ENCODE data around the gene SPAG6. TPM values are rescaled to one million over a fixed set of nuclear protein-coding genes. Genes with fewer than 3 reads are reported as not detected.

SPAG6 gene
- total and polyA plus RNA-seq, 4 donors: 0.36 TPM; not detected in 3

DNA sequence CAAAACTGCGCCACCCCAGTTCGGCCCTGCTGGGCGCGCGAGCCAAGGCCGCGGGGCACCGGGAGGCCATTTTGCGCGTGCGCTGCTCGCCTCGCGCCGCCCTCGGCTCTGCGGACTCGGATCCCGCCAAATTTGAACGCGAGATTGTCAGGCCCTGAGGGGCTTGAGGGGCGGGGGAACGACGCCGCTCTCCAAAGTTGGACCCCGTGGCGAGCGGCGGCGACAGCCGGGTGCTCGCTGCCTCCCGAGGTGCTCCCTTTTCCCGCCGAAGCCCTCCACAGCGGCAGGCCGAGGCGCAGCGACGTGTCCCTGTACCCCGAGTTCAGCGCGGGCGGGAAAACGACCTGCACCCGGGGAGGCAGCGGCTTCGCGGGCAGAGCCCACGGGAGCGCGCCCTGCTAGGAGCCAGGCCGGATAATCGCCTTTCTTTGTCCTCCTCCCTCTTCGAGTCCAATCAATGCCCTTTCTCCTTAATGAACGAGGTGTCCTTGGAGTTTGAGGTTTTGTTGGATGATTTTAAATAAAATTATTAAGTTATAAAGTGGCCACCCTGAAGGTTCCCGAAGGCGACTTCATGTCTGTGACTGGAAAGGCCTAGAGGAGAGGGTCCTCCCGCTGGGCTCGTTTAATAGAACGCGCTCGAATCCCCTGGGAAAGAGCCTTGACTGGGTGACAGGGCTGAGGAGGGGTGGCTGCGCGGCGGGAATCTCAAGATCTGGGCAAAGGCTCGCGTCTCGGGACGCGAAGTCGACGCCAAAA, 10.7 kb upstream of the SPAG6 start:
- 10 to 11% methylated on average over 73 of the region's 73 CpGs for WGBS, 2 donors
- Histone ChIP-seq H3K4me3 (ENCODE audit: low read length in 2 of 2) (peak overlapping the region; percentile 27 to 49), H3K4me1 (ENCODE audit: control insufficient read depth in 1 of 2, insufficient read depth in 2 of 2, low read length in 2 of 2) (no peaks in the 10 kb centered on the region), H3K27me3 (ENCODE audit: control insufficient read depth in 1 of 2, insufficient read depth in 2 of 2, low read length in 1 of 2) (no peaks in the 10 kb centered on the region), H3K27ac (ENCODE audit: low read depth in 1 of 2, low read length in 2 of 2) (no peak overlapping the region), H3K36me3 (ENCODE audit: control insufficient read depth in 1 of 2, insufficient read depth in 2 of 2, low read length in 1 of 2) (no peaks in the 10 kb centered on the region), H3K9me3 (ENCODE audit: control insufficient read depth, low read length) (no peaks in the 10 kb centered on the region)
- intact Hi-C loops (cut with DNase I): no loop called here
- ATAC-seq (ENCODE audit: low FRiP score) (peak; percentile 27), DNase-seq (peak; percentile 46 to 79)

DNA sequence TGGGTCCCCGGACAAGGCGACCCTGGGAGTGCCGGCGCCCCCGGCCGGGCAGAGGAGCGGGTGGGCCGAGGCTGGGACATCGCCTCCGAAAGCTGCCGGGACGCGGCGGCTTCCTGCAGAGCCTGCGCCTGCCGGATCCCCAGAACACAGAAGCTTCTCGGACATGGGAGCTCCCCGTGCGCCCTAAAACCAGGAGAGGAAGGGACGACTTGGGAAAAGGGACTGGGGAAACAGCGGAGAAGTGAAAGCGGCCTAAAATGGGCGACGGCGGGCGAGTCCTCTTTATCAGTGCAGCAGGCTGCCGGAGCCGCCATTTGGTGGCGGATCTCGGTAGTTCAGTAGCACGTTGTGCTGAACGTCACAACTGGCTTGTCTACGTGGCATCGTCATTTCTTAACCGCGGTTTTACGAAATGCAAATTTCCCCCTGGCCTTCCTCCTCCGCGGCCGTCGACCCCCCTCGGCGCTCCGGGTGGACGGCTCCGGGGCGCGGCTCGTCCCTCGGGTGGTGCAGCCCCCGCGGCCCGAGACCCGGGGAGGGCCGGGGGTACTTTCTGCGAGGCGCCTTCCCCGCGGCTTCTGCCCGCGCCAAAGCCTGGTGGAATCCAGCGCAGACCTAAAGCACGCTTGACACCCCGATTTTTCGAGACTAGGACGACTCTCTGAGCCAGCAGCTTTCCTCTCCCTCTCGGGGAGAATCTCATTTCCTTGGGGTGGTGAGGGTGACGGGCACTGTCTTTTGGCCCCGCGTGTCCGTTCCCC, 9.9 kb upstream of the SPAG6 start:
- DNase-seq: peak; percentile 71 to 81
- 3% methylated on average over 70 to 71 of the region's 71 CpGs for WGBS, 2 donors
- Histone ChIP-seq H3K27me3 (ENCODE audit: control insufficient read depth in 1 of 2, insufficient read depth in 2 of 2, low read length in 1 of 2) (no peaks in the 10 kb centered on the region), H3K4me3 (ENCODE audit: low read length in 2 of 2) (peak overlapping the region; percentile 27 to 49), H3K4me1 (ENCODE audit: control insufficient read depth in 1 of 2, insufficient read depth in 2 of 2, low read length in 2 of 2) (no peaks in the 10 kb centered on the region), H3K36me3 (ENCODE audit: control insufficient read depth in 1 of 2, insufficient read depth in 2 of 2, low read length in 1 of 2) (no peaks in the 10 kb centered on the region), H3K27ac (ENCODE audit: low read depth in 1 of 2, low read length in 2 of 2) (no peak overlapping the region), H3K9me3 (ENCODE audit: control insufficient read depth, low read length) (no peaks in the 10 kb centered on the region)
- ATAC-seq (ENCODE audit: low FRiP score): peak; percentile 65
- intact Hi-C loops (cut with DNase I): no loop called here

DNA sequence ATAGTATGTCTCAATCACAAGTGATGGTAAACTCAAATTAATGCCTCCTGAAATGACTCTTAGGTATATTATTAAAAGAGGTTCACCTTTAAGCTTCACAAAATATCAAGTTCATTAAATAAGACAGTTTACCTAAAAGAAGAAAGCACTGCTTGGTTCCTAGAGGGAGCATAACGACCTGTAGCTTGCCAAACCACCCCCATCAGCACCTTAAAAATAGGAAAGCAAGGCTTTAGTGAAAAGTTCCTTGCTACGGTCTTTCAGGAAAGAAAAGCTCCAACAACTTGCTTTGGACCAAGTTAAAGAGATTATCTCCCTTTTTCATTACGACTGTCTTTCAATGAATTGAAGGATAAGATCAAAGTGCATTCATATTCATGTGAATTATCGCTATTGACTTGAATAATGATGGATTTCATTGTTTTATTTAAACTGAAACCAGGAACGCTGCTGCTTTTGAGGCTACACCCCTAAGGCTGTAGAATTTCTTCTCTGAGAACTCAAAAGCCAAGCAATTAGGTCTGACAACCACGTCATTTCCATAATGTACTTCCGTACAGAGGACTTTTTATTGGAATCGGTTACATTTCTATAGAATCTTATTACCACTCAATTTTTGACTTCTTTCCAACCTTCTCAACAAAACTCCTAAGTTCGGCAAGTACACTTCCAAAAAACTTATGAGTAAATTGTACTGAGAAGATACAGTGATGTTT, 7.0 kb upstream of the SPAG6 start:
- intact Hi-C loops (cut with DNase I): no loop called here
- Histone ChIP-seq H3K9me3 (ENCODE audit: control insufficient read depth, low read length) (no peaks in the 10 kb centered on the region), H3K4me1 (ENCODE audit: control insufficient read depth in 1 of 2, insufficient read depth in 2 of 2, low read length in 2 of 2) (no peaks in the 10 kb centered on the region), H3K27ac (ENCODE audit: low read depth in 1 of 2, low read length in 2 of 2) (no peak overlapping the region), H3K27me3 (ENCODE audit: control insufficient read depth in 1 of 2, insufficient read depth in 2 of 2, low read length in 1 of 2) (no peaks in the 10 kb centered on the region), H3K4me3 (ENCODE audit: low read length in 2 of 2) (no peak overlapping the region), H3K36me3 (ENCODE audit: control insufficient read depth in 1 of 2, insufficient read depth in 2 of 2, low read length in 1 of 2) (no peaks in the 10 kb centered on the region)
- ATAC-seq (ENCODE audit: low FRiP score) (no peak), DNase-seq (no peak)
- 30 to 35% methylated on average over 9 of the region's 9 CpGs for WGBS, 2 donors

DNA sequence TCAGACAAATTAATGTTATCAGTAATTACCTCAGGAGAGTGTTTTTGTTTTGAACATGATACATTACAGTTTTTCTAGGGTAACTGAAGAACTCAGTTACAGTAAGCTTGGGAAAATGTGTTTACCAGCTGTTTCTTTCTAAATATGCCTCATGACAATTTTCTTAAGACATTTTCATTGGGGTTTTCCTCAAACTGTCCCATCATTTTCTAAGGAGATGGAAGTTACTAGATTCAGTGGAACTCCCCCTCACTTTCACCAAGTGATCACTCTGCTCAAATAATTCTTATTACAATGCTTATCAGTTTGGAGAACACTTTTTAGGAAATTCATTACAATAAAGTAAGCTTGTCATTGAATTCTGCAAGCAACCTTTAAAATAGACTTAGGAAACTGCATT, 6.4 kb upstream of the SPAG6 start:
- no peaks in the 10 kb centered on the region for H3K36me3 ChIP-seq (ENCODE audit: control insufficient read depth in 1 of 2, insufficient read depth in 2 of 2, low read length in 1 of 2)
- no peak overlapping the region for H3K27ac ChIP-seq (ENCODE audit: low read depth in 1 of 2, low read length in 2 of 2)
- no peaks in the 10 kb centered on the region for H3K27me3 ChIP-seq (ENCODE audit: control insufficient read depth in 1 of 2, insufficient read depth in 2 of 2, low read length in 1 of 2)
- H3K4me1 ChIP-seq (ENCODE audit: control insufficient read depth in 1 of 2, insufficient read depth in 2 of 2, low read length in 2 of 2): no peaks in the 10 kb centered on the region
- no peak for ATAC-seq (ENCODE audit: low FRiP score)
- no peak for DNase-seq
- intact Hi-C loops (cut with DNase I): no loop called here
- no peaks in the 10 kb centered on the region for H3K9me3 ChIP-seq (ENCODE audit: control insufficient read depth, low read length)
- no peak overlapping the region for H3K4me3 ChIP-seq (ENCODE audit: low read length in 2 of 2)

DNA sequence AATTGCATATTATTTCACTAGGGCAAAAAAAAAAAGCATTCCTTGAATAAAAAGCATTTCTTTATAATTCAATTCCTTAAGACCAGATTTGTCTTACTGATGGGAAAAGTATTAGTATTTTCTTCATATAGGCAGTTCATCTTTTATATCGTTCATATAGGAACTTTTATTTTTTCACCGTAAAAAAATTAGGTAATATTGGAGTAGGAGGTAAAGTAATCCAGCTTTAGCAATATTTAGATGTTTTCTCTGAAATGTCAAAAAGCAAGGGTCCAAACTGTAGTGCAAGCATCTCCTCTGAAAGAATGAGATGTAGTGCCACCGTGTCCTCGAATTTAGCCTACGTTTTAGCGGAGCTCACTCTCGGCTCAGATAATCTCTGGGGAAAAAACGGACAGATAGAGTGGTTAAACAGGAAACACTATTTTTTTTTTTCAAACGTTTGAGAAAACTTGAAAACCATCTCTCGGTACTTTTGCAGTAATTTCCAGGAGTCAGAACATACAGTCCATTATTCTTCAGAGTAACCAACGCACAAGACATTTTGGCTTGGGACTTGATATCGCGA, 5.5 kb upstream of the SPAG6 start:
- Histone ChIP-seq H3K4me3 (ENCODE audit: low read length in 2 of 2) (peak overlapping the region in 1 of 2 donors; percentile 83), H3K27ac (ENCODE audit: low read depth in 1 of 2, low read length in 2 of 2) (peak overlapping the region in 1 of 2 donors; percentile 38), H3K9me3 (ENCODE audit: control insufficient read depth, low read length) (no peaks in the 10 kb centered on the region), H3K4me1 (ENCODE audit: control insufficient read depth in 1 of 2, insufficient read depth in 2 of 2, low read length in 2 of 2) (no peaks in the 10 kb centered on the region), H3K36me3 (ENCODE audit: control insufficient read depth in 1 of 2, insufficient read depth in 2 of 2, low read length in 1 of 2) (no peaks in the 10 kb centered on the region), H3K27me3 (ENCODE audit: control insufficient read depth in 1 of 2, insufficient read depth in 2 of 2, low read length in 1 of 2) (no peaks in the 10 kb centered on the region)
- DNase-seq (no peak), ATAC-seq (ENCODE audit: low FRiP score) (no peak)
- intact Hi-C loops (cut with DNase I): loop anchor here (2.0 to 10.0 kb wide), 4 partner anchors 19 to 755 kb away; partner anchors contain the start of genes MSRB2 (in 2 of the 2) and BMI1 (in 1 of the 2)
- 1% methylated on average over 13 of the region's 13 CpGs for WGBS, 2 donors

DNA sequence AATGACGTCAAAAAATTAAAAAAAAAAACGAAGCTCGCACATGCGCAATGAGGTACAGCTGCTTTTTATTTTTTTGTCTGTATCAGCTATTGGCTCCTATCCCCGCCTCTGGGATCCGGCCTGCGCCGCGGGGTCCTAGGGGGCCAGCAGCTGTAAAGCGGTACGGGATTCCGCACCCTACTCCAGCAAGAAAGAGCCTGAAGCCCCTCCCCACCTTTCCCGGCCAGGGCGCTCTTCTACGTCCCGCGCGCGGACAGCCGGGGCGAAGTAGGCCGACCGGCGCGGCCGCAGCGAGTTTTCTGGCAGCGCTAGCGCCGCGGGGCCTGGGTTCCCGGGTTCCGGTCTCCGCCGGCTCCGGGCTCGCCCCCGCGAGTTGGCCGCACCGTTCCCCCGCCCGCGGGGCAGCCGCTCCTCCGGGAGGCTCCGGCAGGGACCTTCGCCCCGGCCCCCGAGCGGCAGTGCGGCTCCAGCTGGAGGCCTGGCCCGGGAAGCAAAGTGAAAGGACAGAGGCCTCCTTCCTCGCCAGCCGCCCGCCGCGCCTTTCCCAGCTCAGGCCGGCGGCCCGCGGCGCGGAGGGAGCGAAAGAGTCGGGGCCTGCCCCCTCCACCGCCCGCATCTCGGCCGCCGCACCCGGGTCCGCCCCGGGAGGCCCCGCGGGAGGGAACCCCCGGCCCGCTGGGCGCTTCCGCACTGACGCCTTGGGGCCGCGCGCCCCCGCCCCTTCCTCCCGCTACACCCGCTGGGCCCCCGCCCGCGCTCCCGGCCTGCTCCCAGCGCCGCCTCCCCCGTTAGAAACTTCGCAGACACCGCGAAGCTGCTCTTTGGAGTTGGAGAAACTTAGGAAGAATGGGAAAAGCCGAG, 4.7 kb upstream of the SPAG6 start:
- Histone ChIP-seq H3K27me3 (ENCODE audit: control insufficient read depth in 1 of 2, insufficient read depth in 2 of 2, low read length in 1 of 2) (peaks cover 0 to 2% of the 10 kb centered on the region in 2 donors), H3K4me3 (ENCODE audit: low read length in 2 of 2) (peak overlapping the region; percentile 83 to 94), H3K36me3 (ENCODE audit: control insufficient read depth in 1 of 2, insufficient read depth in 2 of 2, low read length in 1 of 2) (no peaks in the 10 kb centered on the region), H3K9me3 (ENCODE audit: control insufficient read depth, low read length) (no peaks in the 10 kb centered on the region), H3K4me1 (ENCODE audit: control insufficient read depth in 1 of 2, insufficient read depth in 2 of 2, low read length in 2 of 2) (no peaks in the 10 kb centered on the region), H3K27ac (ENCODE audit: low read depth in 1 of 2, low read length in 2 of 2) (peak overlapping the region; percentile 73 to 77)
- WGBS, 2 donors: 0 to 1% methylated on average over 46 to 98 of the region's 98 CpGs
- intact Hi-C loops (cut with DNase I): loop anchor here (2.0 to 10.0 kb wide), 4 partner anchors 20 to 754 kb away; partner anchors contain the start of genes MSRB2 (in 2 of the 2) and BMI1 (in 1 of the 2)
- peak; percentile 81 to 90 for DNase-seq
- peak; percentile 90 for ATAC-seq (ENCODE audit: low FRiP score)

DNA sequence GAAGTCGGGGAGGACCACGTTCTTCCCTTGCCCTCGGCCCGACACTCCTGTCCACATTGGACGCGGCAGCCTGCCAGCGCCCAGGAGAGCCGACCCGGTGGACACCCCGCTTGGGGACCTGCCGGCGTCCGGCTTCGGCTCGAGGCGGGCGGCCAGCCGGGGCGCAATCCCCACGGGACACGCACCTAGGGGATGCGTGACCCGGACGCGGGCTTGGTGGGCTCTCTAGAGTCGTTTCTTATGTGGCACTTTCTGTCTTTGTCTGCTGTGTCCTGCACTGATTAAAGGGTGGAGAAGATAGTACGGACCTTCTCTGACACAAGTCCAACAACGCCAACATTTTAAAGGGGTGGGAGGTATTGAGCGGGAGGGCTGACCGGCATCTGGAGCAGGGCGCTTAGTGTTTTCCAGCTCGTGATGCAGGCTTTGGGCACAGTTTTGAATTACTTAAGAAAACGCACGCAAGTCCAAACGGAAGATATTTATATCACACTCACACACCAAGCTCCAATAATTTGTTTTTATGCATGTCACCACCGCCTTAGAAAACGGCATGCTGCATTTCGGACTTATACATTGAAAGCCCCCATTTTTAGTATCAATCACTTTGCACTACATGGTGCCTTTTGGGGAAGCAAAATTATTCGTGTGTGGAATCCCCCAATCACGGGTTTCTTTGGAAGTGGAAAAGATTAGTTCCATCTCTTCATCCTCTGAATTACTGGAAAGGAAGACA, 3.9 kb upstream of the SPAG6 start:
- peak overlapping the region in 1 of 2 donors; percentile 77 for H3K27ac ChIP-seq (ENCODE audit: low read depth in 1 of 2, low read length in 2 of 2)
- intact Hi-C loops (cut with DNase I): loop anchor here (2.0 to 10.0 kb wide), 4 partner anchors 21 to 753 kb away; partner anchors contain the start of genes MSRB2 (in 2 of the 2) and BMI1 (in 1 of the 2)

More for the DNA sequence above, 3.9 kb upstream of the SPAG6 start:
- peaks cover 0 to 2% of the 10 kb centered on the region in 2 donors for H3K27me3 ChIP-seq (ENCODE audit: control insufficient read depth in 1 of 2, insufficient read depth in 2 of 2, low read length in 1 of 2)
- DNase-seq (peak in 1 of 2 donors; percentile 47), ATAC-seq (ENCODE audit: low FRiP score) (no peak)
- H3K4me1 ChIP-seq (ENCODE audit: control insufficient read depth in 1 of 2, insufficient read depth in 2 of 2, low read length in 2 of 2): no peaks in the 10 kb centered on the region
- 3% methylated on average over 40 of the region's 40 CpGs for WGBS, 2 donors
- no peaks in the 10 kb centered on the region for H3K36me3 ChIP-seq (ENCODE audit: control insufficient read depth in 1 of 2, insufficient read depth in 2 of 2, low read length in 1 of 2)
- H3K4me3 ChIP-seq (ENCODE audit: low read length in 2 of 2): peak overlapping the region; percentile 83 to 94
- peaks cover 1% of the 10 kb centered on the region for H3K9me3 ChIP-seq (ENCODE audit: control insufficient read depth, low read length)

Data from aorta (tissue), 5 donors.